Retinal pigment epithelial cell (primary cell): ENCODE data around the gene GYG1.

ENCODE experiments used
- DNase-seq: peaks from one replicate; pipeline ENCODE4 v3.0.0-alpha.2; 2010; ENCODE audit warnings: low read depth
- H3K4me3 ChIP-seq: 2 replicates; pipeline ENCODE4 v1.5.1; 2011; ENCODE audit warnings: mild to moderate bottlenecking, low read length, control low read depth, moderate library complexity
- CTCF ChIP-seq: conservative IDR thresholded peaks from 2 replicates; pipeline ENCODE4 v1.5.1; 2011; ENCODE audit warnings: low read depth, low read length, control low read depth, inconsistent platforms

GYG1 gene

GRCh38 chr3:148990236-148990635 lies 1.1 kb upstream of the GYG1 start:
- no peak for TF ChIP-seq CTCF
- no peak for DNase-seq
- no peak overlapping the region for H3K4me3 ChIP-seq

GRCh38 chr3:148992027-148992634 lies 791 bp downstream of the GYG1 start:
- peak; percentile 7 for TF ChIP-seq CTCF
- peak overlapping the region; percentile 65 for H3K4me3 ChIP-seq
- no peak for DNase-seq

- TF ChIP-seq CTCF, result no peak
- H3K4me3 ChIP-seq, result peak overlapping the region; percentile 65
- DNase-seq, result no peak
These were observed 1.4 kb downstream of the GYG1 start for GRCh38 chr3:148992635-148993255.

GRCh38 chr3:148997623-148998022 lies 6.3 kb downstream of the GYG1 start:
- no peak overlapping the region for H3K4me3 ChIP-seq
- no peak for TF ChIP-seq CTCF
- DNase-seq, result no peak

GRCh38 chr3:148998297-148998696 lies 7.0 kb downstream of the GYG1 start:
- no peak for TF ChIP-seq CTCF
- DNase-seq, result no peak
- H3K4me3 ChIP-seq, result no peak overlapping the region

- no peak for TF ChIP-seq CTCF
- no peak overlapping the region for H3K4me3 ChIP-seq
- no peak for DNase-seq
These were observed 7.5 kb downstream of the GYG1 start for GRCh38 chr3:148998715-148999423.

GRCh38 chr3:148999806-149000205 lies 8.5 kb downstream of the GYG1 start:
- TF ChIP-seq CTCF, result no peak
- no peak for DNase-seq
- no peak overlapping the region for H3K4me3 ChIP-seq
